Activated gamma-delta T cell treated with Interleukin-2 at 50 U/mL for 16 hours (primary cell): Measurements from ENCODE around the gene TOGARAM2.

Experiments used
- DNase-seq: peaks from one replicate; pipeline ENCODE4 v3.0.0-alpha.2; 2020

Gene TOGARAM2

GRCh38 chr2:28981016-28981441 lies at the start of gene TOGARAM2:
TOGARAM2 (plus strand) TSS chr2:28981298; CDS start chr2:28994835, 13,537 bp downstream.
- DNase-seq = no peak

- no peak for DNase-seq
These were observed 46.3 kb upstream of the TOGARAM2 start for GRCh38 chr2:28934769-28935168.

DNA sequence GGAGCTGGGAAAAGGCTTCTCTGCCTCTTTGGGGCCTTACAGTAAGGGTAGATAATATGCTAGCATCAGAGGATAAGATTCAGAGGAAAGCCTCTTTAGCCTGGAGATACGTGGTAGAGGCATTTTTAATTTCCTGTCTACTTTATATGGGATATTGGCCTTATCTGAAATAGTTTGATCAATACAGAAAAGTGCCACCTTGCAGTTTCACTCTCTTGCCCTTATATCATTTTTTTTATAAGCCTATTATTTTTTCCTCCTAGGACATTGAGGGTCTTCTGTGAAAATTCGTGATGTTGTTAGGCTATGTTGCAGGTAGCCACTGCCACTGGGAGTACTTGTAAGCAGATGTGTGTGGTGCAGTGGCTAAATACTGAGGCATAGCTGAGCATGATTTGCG lies 40.1 kb upstream of the TOGARAM2 start:
- DNase-seq = no peak

DNA sequence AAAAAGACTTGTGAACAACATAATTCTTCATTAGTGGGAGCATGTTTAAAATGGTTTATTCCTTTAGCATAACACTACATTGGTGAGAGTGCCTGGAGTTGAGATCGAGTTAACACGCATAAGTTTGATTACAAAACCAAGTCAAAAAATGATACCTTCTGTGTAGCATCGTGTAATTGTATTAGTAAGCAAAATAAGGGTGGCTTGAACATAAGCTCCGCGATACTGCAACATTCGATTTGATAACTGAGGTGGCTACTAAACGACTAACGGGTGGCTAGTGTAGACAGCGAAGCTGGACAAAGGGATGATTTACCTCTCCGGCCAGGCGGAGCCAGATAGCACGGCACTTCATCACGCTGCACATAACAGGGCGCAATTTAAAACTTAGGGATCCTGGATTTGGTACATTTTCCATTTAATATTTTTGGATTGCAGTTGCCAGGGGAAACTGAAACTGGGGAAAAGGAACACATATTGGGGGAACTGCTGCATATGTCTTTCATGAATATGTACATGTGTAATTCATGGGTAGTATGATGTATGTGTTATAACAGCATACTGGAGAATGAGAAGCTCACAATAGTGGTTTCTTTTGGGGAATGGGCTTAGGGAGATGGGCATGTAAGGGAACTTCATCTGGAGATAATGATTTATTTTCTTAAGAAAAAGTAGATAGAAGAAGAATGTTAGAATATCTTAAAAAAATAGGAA lies 36.4 kb upstream of the TOGARAM2 start:
- no peak for DNase-seq

- no peak for DNase-seq
These were observed 32.9 kb upstream of the TOGARAM2 start for GRCh38 chr2:28948160-28948559.

DNA sequence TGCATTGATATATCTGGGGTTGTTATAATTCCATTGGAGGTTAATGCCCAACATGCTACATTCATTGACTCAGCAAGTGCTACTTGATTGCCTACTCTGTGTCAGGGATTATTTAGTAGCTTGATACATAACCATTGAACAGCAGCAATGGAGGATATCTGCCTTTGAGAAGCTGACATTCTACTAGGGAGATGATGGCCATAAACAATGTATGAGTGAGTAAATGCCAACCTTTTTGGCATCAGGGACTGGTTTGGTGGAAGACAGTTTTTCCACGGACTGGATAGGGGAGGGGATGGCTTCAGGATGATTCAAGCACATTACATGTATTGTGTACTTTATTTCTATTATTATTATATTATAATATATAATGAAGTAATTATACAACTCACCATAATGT lies 31.9 kb upstream of the TOGARAM2 start:
- DNase-seq = no peak

GRCh38 chr2:28949617-28950305 lies 31.3 kb upstream of the TOGARAM2 start:
- no peak for DNase-seq

- no peak for DNase-seq
These were observed 30.0 kb upstream of the TOGARAM2 start for GRCh38 chr2:28950941-28951630.

DNA sequence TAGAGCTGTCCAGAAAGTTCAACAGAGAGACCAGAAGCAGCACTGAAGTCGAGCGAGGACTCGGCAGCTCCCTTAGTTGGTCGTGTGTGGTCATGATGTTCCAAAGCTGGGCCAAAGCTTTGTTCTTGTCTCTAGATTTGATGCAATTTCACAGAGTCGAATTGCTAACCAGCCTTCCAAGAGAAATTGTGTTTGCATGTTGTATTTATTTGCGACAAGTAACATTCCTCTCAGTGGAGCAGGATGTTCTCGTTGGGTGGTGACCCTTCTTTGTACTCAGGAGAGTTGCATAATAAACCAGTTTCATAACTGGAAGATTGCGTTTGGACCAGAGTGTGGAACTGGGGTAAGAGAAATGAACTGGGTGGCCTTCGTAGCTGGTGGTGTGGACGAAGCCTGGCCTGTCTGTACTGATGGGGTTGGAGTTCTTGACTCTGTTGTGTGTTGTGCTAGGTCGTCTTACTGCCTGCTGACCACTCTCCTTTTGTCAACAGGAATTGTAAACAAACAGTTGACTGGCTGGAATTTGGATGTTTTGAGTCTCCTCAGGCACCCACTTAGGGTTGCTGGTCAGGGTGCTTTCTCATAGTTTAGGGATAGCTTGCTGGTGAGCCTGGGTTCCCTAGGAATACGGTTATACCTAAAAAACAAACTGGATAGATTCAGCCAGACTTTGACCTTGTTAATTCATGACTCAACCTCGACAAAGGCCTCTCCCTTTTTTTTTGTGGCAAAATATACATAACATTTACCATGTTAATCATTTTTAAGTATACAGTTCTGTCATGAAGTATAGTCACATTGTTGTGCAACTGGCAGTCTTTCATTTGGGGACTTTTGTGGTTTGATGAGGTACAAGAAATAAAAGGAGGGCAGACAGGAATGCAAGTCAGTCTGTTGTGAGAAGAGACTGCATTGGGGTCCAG lies 28.9 kb upstream of the TOGARAM2 start:
- DNase-seq = no peak

- no peak for DNase-seq
These were observed 28.3 kb upstream of the TOGARAM2 start for GRCh38 chr2:28952836-28953211.

GRCh38 chr2:28955467-28955866 lies 25.6 kb upstream of the TOGARAM2 start:
- no peak for DNase-seq

- peak; percentile 33 for DNase-seq
These were observed 24.7 kb upstream of the TOGARAM2 start for GRCh38 chr2:28956415-28956826.

DNA sequence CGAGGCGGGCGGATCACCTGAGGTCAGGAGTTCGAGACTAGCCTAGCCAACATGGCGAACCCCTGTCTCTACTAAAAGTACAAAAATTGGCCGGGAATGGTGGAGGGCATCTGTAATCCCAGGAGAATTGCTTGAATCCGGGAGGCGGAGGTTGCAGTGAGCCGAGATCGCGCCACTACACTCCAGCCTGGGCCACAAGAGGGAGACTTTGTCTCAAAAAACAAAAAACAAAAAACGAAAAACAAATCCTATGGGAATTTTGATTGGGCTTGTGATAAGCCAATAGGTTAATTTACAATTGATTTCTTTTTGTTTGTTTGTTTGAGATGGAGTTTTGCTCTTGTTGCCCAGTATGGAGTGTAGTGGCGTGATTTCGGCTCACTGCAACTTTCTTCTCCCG lies 24.2 kb upstream of the TOGARAM2 start:
- DNase-seq = no peak

GRCh38 chr2:28958689-28959088 lies 22.4 kb upstream of the TOGARAM2 start:
- peak; percentile 32 for DNase-seq

DNA sequence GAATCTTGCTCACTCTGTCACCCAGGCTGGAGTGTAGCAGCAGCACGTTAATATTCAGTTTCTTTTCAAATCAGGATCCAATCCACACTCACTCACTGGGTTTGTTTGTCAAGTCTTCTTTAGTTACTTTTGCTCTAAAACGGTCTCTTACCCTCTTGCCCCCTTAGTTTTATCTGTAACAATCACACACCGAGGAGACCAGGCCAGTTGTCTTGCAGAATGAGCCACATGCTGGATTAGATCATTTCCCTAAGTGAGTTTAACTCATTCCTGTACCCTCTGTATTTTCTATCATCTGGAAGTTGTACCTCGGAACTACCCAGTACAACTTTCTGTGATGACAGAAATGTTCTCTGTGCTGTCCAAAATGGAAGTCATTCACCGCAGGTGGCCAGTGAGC lies 20.7 kb upstream of the TOGARAM2 start:
- no peak for DNase-seq

GRCh38 chr2:28962505-28962904 lies 18.6 kb upstream of the TOGARAM2 start:
- no peak for DNase-seq

- DNase-seq = no peak
These were observed 10.5 kb upstream of the TOGARAM2 start for GRCh38 chr2:28970464-28971160.

GRCh38 chr2:28972778-28973335 lies 8.2 kb upstream of the TOGARAM2 start:
- no peak for DNase-seq

DNA sequence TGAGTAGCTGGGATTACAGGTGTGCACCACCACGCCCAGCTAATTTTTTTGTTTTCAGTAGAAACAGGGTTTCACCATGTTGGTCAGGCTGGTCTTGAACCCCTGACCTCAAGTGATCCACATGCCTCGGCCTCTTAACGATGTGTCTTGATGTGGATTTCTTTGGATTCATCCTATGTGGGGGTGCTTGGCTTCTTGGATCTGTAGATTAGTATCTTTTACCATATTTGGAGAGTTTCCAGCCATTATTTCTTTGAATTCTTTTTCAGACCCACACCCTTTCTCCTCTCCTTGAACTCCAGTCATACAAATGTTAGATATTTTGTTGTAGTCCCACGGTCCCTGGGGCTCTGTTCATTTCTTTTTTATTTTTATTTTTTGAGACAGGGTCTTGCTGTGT lies 6.8 kb upstream of the TOGARAM2 start:
- DNase-seq = no peak

- no peak for DNase-seq
These were observed 5.4 kb upstream of the TOGARAM2 start for GRCh38 chr2:28975671-28976070.

DNA sequence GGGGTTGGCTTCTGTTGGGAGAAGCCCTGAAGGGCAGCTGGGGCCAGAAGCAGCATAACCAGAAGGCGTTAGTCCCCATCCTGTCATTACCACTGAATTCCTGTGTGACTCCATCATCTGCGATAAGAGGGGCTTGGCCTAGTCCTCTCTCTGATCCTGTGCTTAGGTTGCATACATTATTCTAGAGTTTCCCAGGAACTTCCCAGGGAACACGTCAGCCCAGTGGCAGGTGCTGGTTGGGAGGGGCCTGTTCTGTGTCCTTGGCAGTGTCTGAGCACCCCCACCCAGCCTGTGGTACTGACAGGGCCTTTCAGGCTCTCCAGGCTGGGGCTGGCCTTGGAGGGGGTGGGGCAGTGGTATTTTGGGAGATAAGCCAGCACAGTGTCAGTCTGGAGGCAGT lies 4.5 kb upstream of the TOGARAM2 start:
- no peak for DNase-seq
